Natural killer cell (primary cell): ENCODE data around the gene ISCU. TPM values are rescaled to one million over a fixed set of nuclear protein-coding genes. Genes with fewer than 3 reads are reported as not detected.

Experiments used
- ATAC-seq, 3 donors: fragments of 150-1000 bp in 2 of 3; fragments of 200-7000 bp in 1 of 3; cut with Tn5 transposase; 1 replicate in 1 of 3; 2 replicates in 2 of 3; pipeline ENCODE4 v1.10.0; 2021; ENCODE audit warnings: mild to moderate bottlenecking in 2 of 3, moderate library complexity in 2 of 3
- DNase-seq, 2 donors: peaks; one replicate each; pipeline versions ENCODE4 v3.0.0 to v3.0.0-alpha.2; 2013 to 2021; ENCODE audit warnings: mixed read lengths in 1 of 2
- H3K27ac ChIP-seq: one replicate; pipeline ENCODE4 v1.5.1; 2013; ENCODE audit warnings: mild to moderate bottlenecking, low read length
- H3K27me3 ChIP-seq: one replicate; pipeline ENCODE4 v1.6.1; 2013; ENCODE audit warnings: low read length; ENCODE audit not compliant: control insufficient read depth, insufficient read depth
- H3K36me3 ChIP-seq: one replicate; pipeline ENCODE4 v1.6.1; 2013; ENCODE audit warnings: low read length; ENCODE audit not compliant: control insufficient read depth, insufficient read depth
- H3K4me1 ChIP-seq: one replicate; pipeline ENCODE4 v1.6.1; 2013; ENCODE audit warnings: low read length; ENCODE audit not compliant: control insufficient read depth, insufficient read depth
- H3K4me3 ChIP-seq: one replicate; pipeline ENCODE4 v1.5.1; 2013; ENCODE audit warnings: low read length
- H3K9me3 ChIP-seq: one replicate; pipeline ENCODE4 v1.6.1; 2013; ENCODE audit warnings: low read length; ENCODE audit not compliant: control insufficient read depth, insufficient read depth
- H3K27ac Mint-ChIP-seq, 2 donors: one replicate each; pipeline ENCODE4 v1.8.0; 2022; ENCODE audit warnings: mild to moderate bottlenecking in 2 of 2, mixed read lengths in 2 of 2, moderate library complexity in 1 of 2
- H3K27me3 Mint-ChIP-seq, 2 donors: one replicate each; pipeline ENCODE4 v1.8.0; 2022; ENCODE audit warnings: low read depth in 2 of 2, mixed read lengths in 2 of 2
- H3K36me3 Mint-ChIP-seq: one replicate; pipeline ENCODE4 v1.8.0; 2022; ENCODE audit warnings: mixed read lengths
- H3K4me1 Mint-ChIP-seq, 2 donors: one replicate each; pipeline ENCODE4 v1.8.0; 2022; ENCODE audit warnings: mixed read lengths in 2 of 2
- H3K4me3 Mint-ChIP-seq: one replicate; pipeline ENCODE4 v1.8.0; 2022; ENCODE audit warnings: mild to moderate bottlenecking, moderate library complexity, mixed read lengths
- H3K9me3 Mint-ChIP-seq, 2 donors: one replicate each; pipeline ENCODE4 v1.8.0; 2022; ENCODE audit warnings: mixed read lengths in 2 of 2
- CTCF ChIP-seq: fragments of 200-600 bp; IDR thresholded peaks from one replicate; pipeline ENCODE4 v1.8.0; 2022; ENCODE audit warnings: antibody characterized with exemption
- WGBS: methylation state at CpG from one replicate; pipeline ENCODE4 v1.1.7; 2013; ENCODE audit warnings: missing lambda C conversion rate; ENCODE audit not compliant: insufficient coverage; 5-methylcytosine and 5-hydroxymethylcytosine counted together
- intact Hi-C: fragments of 100-400 bp; cut with micrococcal nuclease; formaldehyde crosslinking; loops from one replicate; pipeline ENCODE4 v1.14.2; 2022
- total RNA-seq, 4 donors: library from RNA; stranded (reverse); fragments of 120-200 nt in 1 of 4; gene quantifications; one replicate each; pipeline versions ENCODE4 v1.2.3 to v1.2.4, GENCODE V29; 2013 to 2022

ISCU gene
- total RNA-seq, 3 donors from 2014 or later (not counting 1 experiment from before 2014, with no cell fraction given): 86.9 to 103 (median 97.4) TPM

GRCh38 chr12:108607981-108608600 lies 45.7 kb downstream of the ISCU start:
- Histone ChIP-seq H3K9me3 (no peaks in the 10 kb centered on the region), H3K27me3 (no peaks in the 10 kb centered on the region), H3K4me1 (peaks cover 5% of the 10 kb centered on the region), H3K4me3 (no peak overlapping the region), H3K36me3 (no peaks in the 10 kb centered on the region), H3K27ac (no peak overlapping the region)
- no peak overlapping the region for H3K4me3 Mint-ChIP-seq
- no peak for TF ChIP-seq CTCF
- DNase-seq (no peak), ATAC-seq (no peak)
- no peaks in the 10 kb centered on the region for H3K36me3 Mint-ChIP-seq
- peaks cover 6 to 10% of the 10 kb centered on the region in 2 donors for H3K27me3 Mint-ChIP-seq
- intact Hi-C loops: no loop called here
- H3K4me1 Mint-ChIP-seq: peaks cover 8 to 12% of the 10 kb centered on the region in 2 donors
- whole genome bisulfite sequencing: 84% methylated on average over 10 of the region's 10 CpGs
- H3K27ac Mint-ChIP-seq: no peak overlapping the region
- no peaks in the 10 kb centered on the region for H3K9me3 Mint-ChIP-seq

- Histone ChIP-seq H3K4me3 (no peak overlapping the region), H3K9me3 (no peaks in the 10 kb centered on the region), H3K27me3 (no peaks in the 10 kb centered on the region), H3K36me3 (no peaks in the 10 kb centered on the region), H3K27ac (no peak overlapping the region), H3K4me1 (peaks cover 5% of the 10 kb centered on the region)
- TF ChIP-seq CTCF: no peak
- H3K9me3 Mint-ChIP-seq: no peaks in the 10 kb centered on the region
- no peak for DNase-seq
- intact Hi-C loops: no loop called here
- peaks cover 8 to 12% of the 10 kb centered on the region in 2 donors for H3K4me1 Mint-ChIP-seq
- H3K27me3 Mint-ChIP-seq: peaks cover 6 to 10% of the 10 kb centered on the region in 2 donors
- 91% methylated on average over 5 of the region's 5 CpGs for WGBS
- no peak overlapping the region for H3K27ac Mint-ChIP-seq
- H3K36me3 Mint-ChIP-seq: no peaks in the 10 kb centered on the region
- no peak for ATAC-seq
- H3K4me3 Mint-ChIP-seq: no peak overlapping the region
Observed at GRCh38 chr12:108608616-108609015, 46.2 kb downstream of the ISCU start.

- Histone ChIP-seq H3K36me3 (no peaks in the 10 kb centered on the region), H3K27ac (no peak overlapping the region), H3K9me3 (no peaks in the 10 kb centered on the region), H3K27me3 (no peaks in the 10 kb centered on the region), H3K4me1 (peaks cover 5% of the 10 kb centered on the region), H3K4me3 (no peak overlapping the region)
- no peak overlapping the region for H3K4me3 Mint-ChIP-seq
- H3K36me3 Mint-ChIP-seq: no peaks in the 10 kb centered on the region
- H3K27ac Mint-ChIP-seq: no peak overlapping the region
- intact Hi-C loops: loop anchor here (5.0 kb wide), 1 partner anchor 38 kb away; no protein-coding TSS in a partner anchor
- peaks cover 12 to 14% of the 10 kb centered on the region in 2 donors for H3K4me1 Mint-ChIP-seq
- no peaks in the 10 kb centered on the region for H3K9me3 Mint-ChIP-seq
- ATAC-seq (no peak), DNase-seq (no peak)
- H3K27me3 Mint-ChIP-seq: peaks cover 0 to 6% of the 10 kb centered on the region in 2 donors
- TF ChIP-seq CTCF: no peak
- 41% methylated on average over 19 of the region's 21 CpGs for WGBS
Observed at GRCh38 chr12:108609537-108610335, 47.3 kb downstream of the ISCU start.
